ENCODE data around the gene PRDM16. TPM values are rescaled to one million over a fixed set of nuclear protein-coding genes. Genes with fewer than 3 reads are reported as not detected.

The PRDM16 gene
- total and polyA plus RNA-seq, 2 experiments from 2014 or later: 0.14 to 0.16 TPM

DNA sequence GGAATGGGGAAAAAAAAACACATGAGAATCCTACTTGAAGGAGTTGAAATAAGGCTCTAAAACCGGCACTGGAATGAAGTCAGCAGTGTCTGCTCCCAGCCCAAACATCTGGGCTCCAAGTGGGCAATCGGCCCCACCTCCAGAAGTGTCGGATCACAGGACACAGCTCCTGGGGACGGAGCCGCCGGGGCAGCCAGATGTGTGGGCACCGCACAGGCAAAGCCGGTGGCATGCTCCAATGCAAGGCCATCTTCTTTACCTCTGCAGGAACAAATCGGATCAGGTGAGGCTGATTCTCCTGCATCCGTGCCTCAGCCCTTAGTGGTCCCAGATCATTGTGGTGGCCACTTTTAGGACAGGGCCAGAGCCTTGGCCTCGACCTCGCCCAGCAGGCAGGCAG is 156.7 kb downstream of the PRDM16 start:
- Histone ChIP-seq H3K36me3 (ENCODE audit: insufficient read depth) (no peaks in the 10 kb centered on the region), H2AFZ (no peak overlapping the region), H3K9me2 (ENCODE audit: insufficient read depth) (no peaks in the 10 kb centered on the region), H3K4me3 (no peak overlapping the region), H3K4me2 (no peak overlapping the region), H3K4me1 (ENCODE audit: insufficient read depth) (no peaks in the 10 kb centered on the region), H4K20me1 (replicated peaks; ENCODE audit: insufficient read depth) (no peaks in the 10 kb centered on the region), H3K27me3 (ENCODE audit: insufficient read depth) (no peaks in the 10 kb centered on the region), H3F3A (replicated peaks; ENCODE audit: low read depth) (no peaks in the 10 kb centered on the region), H3K27ac (ENCODE audit: low read depth) (no peak overlapping the region), H3K79me2 (replicated peaks; ENCODE audit: insufficient read depth) (no peaks in the 10 kb centered on the region)
- TF ChIP-seq ZNF114 (CRISPR knock-in tag; IDR thresholded peaks at IDR 0.05): no peak
- no peak for TF ChIP-seq EZH2 (IDR thresholded peaks at IDR 0.05; ENCODE audit: low read depth, unreplicated experiment)
- no peak for TF ChIP-seq CREB1 (CRISPR knock-in tag; IDR thresholded peaks at IDR 0.05; ENCODE audit: low read depth)
- TF ChIP-seq, protein P1, sequence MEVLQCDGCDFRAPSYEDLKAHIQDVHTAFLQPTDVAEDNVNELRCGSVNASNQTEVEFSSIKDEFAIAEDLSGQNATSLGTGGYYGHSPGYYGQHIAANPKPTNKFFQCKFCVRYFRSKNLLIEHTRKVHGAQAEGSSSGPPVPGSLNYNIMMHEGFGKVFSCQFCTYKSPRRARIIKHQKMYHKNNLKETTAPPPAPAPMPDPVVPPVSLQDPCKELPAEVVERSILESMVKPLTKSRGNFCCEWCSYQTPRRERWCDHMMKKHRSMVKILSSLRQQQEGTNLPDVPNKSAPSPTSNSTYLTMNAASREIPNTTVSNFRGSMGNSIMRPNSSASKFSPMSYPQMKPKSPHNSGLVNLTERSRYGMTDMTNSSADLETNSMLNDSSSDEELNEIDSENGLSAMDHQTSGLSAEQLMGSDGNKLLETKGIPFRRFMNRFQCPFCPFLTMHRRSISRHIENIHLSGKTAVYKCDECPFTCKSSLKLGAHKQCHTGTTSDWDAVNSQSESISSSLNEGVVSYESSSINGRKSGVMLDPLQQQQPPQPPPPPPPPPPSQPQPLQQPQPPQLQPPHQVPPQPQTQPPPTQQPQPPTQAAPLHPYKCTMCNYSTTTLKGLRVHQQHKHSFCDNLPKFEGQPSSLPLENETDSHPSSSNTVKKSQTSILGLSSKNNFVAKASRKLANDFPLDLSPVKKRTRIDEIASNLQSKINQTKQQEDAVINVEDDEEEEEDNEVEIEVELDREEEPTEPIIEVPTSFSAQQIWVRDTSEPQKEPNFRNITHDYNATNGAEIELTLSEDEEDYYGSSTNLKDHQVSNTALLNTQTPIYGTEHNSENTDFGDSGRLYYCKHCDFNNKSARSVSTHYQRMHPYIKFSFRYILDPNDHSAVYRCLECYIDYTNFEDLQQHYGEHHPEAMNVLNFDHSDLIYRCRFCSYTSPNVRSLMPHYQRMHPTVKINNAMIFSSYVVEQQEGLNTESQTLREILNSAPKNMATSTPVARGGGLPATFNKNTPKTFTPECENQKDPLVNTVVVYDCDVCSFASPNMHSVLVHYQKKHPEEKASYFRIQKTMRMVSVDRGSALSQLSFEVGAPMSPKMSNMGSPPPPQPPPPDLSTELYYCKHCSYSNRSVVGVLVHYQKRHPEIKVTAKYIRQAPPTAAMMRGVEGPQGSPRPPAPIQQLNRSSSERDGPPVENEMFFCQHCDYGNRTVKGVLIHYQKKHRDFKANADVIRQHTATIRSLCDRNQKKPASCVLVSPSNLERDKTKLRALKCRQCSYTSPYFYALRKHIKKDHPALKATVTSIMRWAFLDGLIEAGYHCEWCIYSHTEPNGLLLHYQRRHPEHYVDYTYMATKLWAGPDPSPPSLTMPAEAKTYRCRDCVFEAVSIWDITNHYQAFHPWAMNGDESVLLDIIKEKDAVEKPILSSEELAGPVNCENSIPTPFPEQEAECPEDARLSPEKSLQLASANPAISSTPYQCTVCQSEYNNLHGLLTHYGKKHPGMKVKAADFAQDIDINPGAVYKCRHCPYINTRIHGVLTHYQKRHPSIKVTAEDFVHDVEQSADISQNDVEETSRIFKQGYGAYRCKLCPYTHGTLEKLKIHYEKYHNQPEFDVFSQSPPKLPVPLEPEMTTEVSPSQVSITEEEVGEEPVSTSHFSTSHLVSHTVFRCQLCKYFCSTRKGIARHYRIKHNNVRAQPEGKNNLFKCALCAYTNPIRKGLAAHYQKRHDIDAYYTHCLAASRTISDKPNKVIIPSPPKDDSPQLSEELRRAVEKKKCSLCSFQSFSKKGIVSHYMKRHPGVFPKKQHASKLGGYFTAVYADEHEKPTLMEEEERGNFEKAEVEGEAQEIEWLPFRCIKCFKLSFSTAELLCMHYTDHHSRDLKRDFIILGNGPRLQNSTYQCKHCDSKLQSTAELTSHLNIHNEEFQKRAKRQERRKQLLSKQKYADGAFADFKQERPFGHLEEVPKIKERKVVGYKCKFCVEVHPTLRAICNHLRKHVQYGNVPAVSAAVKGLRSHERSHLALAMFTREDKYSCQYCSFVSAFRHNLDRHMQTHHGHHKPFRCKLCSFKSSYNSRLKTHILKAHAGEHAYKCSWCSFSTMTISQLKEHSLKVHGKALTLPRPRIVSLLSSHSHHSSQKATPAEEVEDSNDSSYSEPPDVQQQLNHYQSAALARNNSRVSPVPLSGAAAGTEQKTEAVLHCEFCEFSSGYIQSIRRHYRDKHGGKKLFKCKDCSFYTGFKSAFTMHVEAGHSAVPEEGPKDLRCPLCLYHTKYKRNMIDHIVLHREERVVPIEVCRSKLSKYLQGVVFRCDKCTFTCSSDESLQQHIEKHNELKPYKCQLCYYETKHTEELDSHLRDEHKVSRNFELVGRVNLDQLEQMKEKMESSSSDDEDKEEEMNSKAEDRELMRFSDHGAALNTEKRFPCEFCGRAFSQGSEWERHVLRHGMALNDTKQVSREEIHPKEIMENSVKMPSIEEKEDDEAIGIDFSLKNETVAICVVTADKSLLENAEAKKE (CRISPR knock-in tag; IDR thresholded peaks at IDR 0.05): no peak
- no peak for TF ChIP-seq JUNB (IDR thresholded peaks at IDR 0.05; ENCODE audit: unreplicated experiment)
- TF ChIP-seq, protein P2, sequence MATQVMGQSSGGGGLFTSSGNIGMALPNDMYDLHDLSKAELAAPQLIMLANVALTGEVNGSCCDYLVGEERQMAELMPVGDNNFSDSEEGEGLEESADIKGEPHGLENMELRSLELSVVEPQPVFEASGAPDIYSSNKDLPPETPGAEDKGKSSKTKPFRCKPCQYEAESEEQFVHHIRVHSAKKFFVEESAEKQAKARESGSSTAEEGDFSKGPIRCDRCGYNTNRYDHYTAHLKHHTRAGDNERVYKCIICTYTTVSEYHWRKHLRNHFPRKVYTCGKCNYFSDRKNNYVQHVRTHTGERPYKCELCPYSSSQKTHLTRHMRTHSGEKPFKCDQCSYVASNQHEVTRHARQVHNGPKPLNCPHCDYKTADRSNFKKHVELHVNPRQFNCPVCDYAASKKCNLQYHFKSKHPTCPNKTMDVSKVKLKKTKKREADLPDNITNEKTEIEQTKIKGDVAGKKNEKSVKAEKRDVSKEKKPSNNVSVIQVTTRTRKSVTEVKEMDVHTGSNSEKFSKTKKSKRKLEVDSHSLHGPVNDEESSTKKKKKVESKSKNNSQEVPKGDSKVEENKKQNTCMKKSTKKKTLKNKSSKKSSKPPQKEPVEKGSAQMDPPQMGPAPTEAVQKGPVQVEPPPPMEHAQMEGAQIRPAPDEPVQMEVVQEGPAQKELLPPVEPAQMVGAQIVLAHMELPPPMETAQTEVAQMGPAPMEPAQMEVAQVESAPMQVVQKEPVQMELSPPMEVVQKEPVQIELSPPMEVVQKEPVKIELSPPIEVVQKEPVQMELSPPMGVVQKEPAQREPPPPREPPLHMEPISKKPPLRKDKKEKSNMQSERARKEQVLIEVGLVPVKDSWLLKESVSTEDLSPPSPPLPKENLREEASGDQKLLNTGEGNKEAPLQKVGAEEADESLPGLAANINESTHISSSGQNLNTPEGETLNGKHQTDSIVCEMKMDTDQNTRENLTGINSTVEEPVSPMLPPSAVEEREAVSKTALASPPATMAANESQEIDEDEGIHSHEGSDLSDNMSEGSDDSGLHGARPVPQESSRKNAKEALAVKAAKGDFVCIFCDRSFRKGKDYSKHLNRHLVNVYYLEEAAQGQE (IDR thresholded peaks at IDR 0.05; ENCODE audit: unreplicated experiment): no peak
- TF ChIP-seq, protein P3, sequence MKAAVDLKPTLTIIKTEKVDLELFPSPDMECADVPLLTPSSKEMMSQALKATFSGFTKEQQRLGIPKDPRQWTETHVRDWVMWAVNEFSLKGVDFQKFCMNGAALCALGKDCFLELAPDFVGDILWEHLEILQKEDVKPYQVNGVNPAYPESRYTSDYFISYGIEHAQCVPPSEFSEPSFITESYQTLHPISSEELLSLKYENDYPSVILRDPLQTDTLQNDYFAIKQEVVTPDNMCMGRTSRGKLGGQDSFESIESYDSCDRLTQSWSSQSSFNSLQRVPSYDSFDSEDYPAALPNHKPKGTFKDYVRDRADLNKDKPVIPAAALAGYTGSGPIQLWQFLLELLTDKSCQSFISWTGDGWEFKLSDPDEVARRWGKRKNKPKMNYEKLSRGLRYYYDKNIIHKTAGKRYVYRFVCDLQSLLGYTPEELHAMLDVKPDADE (IDR thresholded peaks at IDR 0.05): no peak
- TF ChIP-seq POLR2AphosphoS5 (IDR thresholded peaks at IDR 0.05; ENCODE audit: low read depth): no peak
- no peak for TF ChIP-seq EZH2phosphoT487 (IDR thresholded peaks at IDR 0.05; ENCODE audit: unreplicated experiment)
- H3K4me1 Mint-ChIP-seq: peaks cover 7% of the 10 kb centered on the region; the same call in 2 of the 3 replicates
- peaks cover 13% of the 10 kb centered on the region for H3K27me3 Mint-ChIP-seq (ENCODE audit: insufficient read depth, low read depth, poor library complexity)
- no peaks in the 10 kb centered on the region for H3K36me3 Mint-ChIP-seq (ENCODE audit: low read depth)
- no peak overlapping the region for H3K27ac Mint-ChIP-seq
- ATAC-seq (no peak), DNase-seq (ENCODE audit: low spot score) (no peak)
- H3K9me3 Mint-ChIP-seq: no peaks in the 10 kb centered on the region; the same call in 2 of the 3 replicates
- no peak overlapping the region for H3K4me3 Mint-ChIP-seq

Data from GM23338 (cell line).